Osteoblast (primary cell): ENCODE results near the gene EXOC4. TPM values are rescaled to one million over a fixed set of nuclear protein-coding genes. Genes with fewer than 3 reads are reported as not detected.
"Not testable (repeated sequence)": the region's sequence is repeated elsewhere in the genome, so short reads cannot be mapped to it uniquely, and the experiment has no call there.

Source experiments
- DNase-seq: peaks from one replicate; pipeline ENCODE4 v3.0.0; 2011; ENCODE audit warnings: low spot score, mixed read lengths; ENCODE audit not compliant: insufficient read length; ENCODE audit errors: missing footprints
- H2AFZ ChIP-seq: 2 replicates; pipeline ENCODE4 v1.6.0; 2011; ENCODE audit warnings: mild to moderate bottlenecking, low read length
- H3K27ac ChIP-seq: 2 replicates; pipeline ENCODE4 v1.5.1; 2011; ENCODE audit warnings: mild to moderate bottlenecking, low read depth, low read length, moderate library complexity
- H3K27me3 ChIP-seq: 2 replicates; pipeline ENCODE4 v1.6.0; 2012; ENCODE audit warnings: mild to moderate bottlenecking, control low read depth, inconsistent platforms, low read length, moderate library complexity; ENCODE audit not compliant: insufficient read depth
- H3K36me3 ChIP-seq: 2 replicates; pipeline ENCODE4 v1.5.1; 2011; ENCODE audit warnings: mild to moderate bottlenecking, low read length, control low read depth, moderate library complexity; ENCODE audit not compliant: insufficient read depth
- H3K4me1 ChIP-seq: 2 replicates; pipeline ENCODE4 v1.5.1; 2011; ENCODE audit warnings: mild to moderate bottlenecking, low read length, control low read depth, moderate library complexity; ENCODE audit not compliant: insufficient read depth
- H3K4me2 ChIP-seq: 2 replicates; pipeline ENCODE4 v1.6.0; 2011; ENCODE audit warnings: mild to moderate bottlenecking, low read length; ENCODE audit not compliant: insufficient read depth
- H3K4me3 ChIP-seq: fragments of 200-600 bp; sonication (generic); 3 replicates; pipeline ENCODE4 v1.5.1; 2012; ENCODE audit warnings: mild to moderate bottlenecking, low read length, inconsistent platforms; ENCODE audit not compliant: insufficient read depth
- H3K79me2 ChIP-seq: 2 replicates; pipeline ENCODE4 v1.6.0; 2012; ENCODE audit warnings: mild to moderate bottlenecking, low read length, control low read depth, inconsistent platforms; ENCODE audit not compliant: insufficient read depth
- H3K9me3 ChIP-seq: 2 replicates; pipeline ENCODE4 v1.5.1; 2011; ENCODE audit warnings: low read depth, low read length, control low read depth
- H4K20me1 ChIP-seq: 2 replicates; pipeline ENCODE4 v1.6.0; 2012; ENCODE audit warnings: mild to moderate bottlenecking, low read length, control low read depth; ENCODE audit not compliant: insufficient read depth
- CTCF ChIP-seq: IDR thresholded peaks from 2 replicates; pipeline ENCODE4 v1.5.1; 2011; ENCODE audit warnings: mild to moderate bottlenecking, low read depth, low read length, moderate library complexity; ENCODE audit errors: extremely low read depth
- total RNA-seq: library from RNA; depleted of rRNA; stranded (reverse); fragments of >200 nt; gene quantifications from 2 replicates; pipeline ENCODE4 v1.2.3, GENCODE V29; 2012

Gene EXOC4
- total RNA-seq, 1 donor, result 134 TPM

DNA sequence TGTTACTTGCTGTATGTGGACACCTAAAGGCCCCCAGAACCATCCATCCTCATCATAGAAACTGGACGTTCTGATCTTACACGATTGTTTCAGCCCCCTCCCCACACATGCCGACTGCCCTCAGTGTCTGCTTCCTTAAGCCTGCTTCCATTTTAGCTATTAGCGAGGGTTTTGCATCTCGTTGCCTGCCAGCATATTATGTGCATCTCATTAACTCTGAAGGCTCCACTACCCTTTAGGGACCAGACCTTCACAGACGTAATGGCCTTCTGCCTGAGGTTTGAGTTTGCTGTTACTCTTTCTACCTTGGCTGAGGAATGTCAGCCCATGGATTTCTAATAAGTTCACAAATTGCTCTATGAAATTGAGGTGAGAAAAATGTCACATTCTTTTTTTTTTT lies 820.4 kb downstream of the EXOC4 start:
- Histone ChIP-seq H3K27ac (no peak overlapping the region), H3K27me3 (no peaks in the 10 kb centered on the region), H3K36me3 (no peaks in the 10 kb centered on the region), H4K20me1 (no peaks in the 10 kb centered on the region), H3K4me3 (no peak overlapping the region), H3K4me2 (no peak overlapping the region), H2AFZ (no peak overlapping the region), H3K4me1 (no peaks in the 10 kb centered on the region), H3K79me2 (no peaks in the 10 kb centered on the region), H3K9me3 (no peaks in the 10 kb centered on the region)
- TF ChIP-seq CTCF, result no peak
- no peak for DNase-seq

DNA sequence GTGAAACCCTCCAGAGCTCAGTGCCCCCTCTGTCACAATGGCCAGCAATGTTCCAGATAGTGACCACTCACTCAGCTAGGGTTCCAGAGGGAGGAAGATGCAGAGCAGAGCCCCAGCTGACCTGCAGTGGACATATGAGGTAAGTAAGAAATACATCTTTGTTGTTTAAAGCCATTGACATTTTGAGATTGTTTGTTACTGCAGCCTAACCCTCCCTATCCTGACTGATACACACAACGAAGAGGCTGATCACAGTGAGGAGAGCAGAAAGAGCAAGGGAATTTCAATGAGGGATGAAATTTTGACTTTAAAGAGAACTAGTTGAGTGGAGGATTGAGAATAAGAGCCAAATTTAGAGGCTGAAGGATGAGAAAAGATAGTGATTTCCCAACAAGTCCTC lies 822.9 kb downstream of the EXOC4 start:
- H3K27ac ChIP-seq, result no peak overlapping the region
- no peaks in the 10 kb centered on the region for H3K79me2 ChIP-seq
- no peak for TF ChIP-seq CTCF
- no peaks in the 10 kb centered on the region for H3K4me1 ChIP-seq
- H3K27me3 ChIP-seq, result no peaks in the 10 kb centered on the region
- H3K4me2 ChIP-seq, result no peak overlapping the region
- no peaks in the 10 kb centered on the region for H4K20me1 ChIP-seq
- H3K36me3 ChIP-seq, result no peaks in the 10 kb centered on the region
- no peak overlapping the region for H2AFZ ChIP-seq
- no peaks in the 10 kb centered on the region for H3K9me3 ChIP-seq
- no peak for DNase-seq
- no peak overlapping the region for H3K4me3 ChIP-seq

- not testable (repeated sequence) for H3K27ac ChIP-seq, H2AFZ ChIP-seq, DNase-seq, H3K4me1 ChIP-seq, H3K4me2 ChIP-seq, H4K20me1 ChIP-seq, H3K4me3 ChIP-seq, H3K79me2 ChIP-seq, H3K27me3 ChIP-seq, H3K36me3 ChIP-seq, H3K9me3 ChIP-seq
Measured at GRCh38 chr7:134077560-134077959, 824.7 kb downstream of the EXOC4 start.

GRCh38 chr7:134078991-134079390 lies 826.1 kb downstream of the EXOC4 start:
- Histone ChIP-seq H4K20me1 (no peaks in the 10 kb centered on the region), H3K36me3 (no peaks in the 10 kb centered on the region), H3K4me2 (no peak overlapping the region), H3K79me2 (no peaks in the 10 kb centered on the region), H2AFZ (no peak overlapping the region), H3K9me3 (no peaks in the 10 kb centered on the region), H3K27ac (no peak overlapping the region), H3K27me3 (no peaks in the 10 kb centered on the region), H3K4me1 (no peaks in the 10 kb centered on the region), H3K4me3 (no peak overlapping the region)
- no peak for DNase-seq
- no peak for TF ChIP-seq CTCF

- no peak overlapping the region for H3K27ac ChIP-seq
- H3K4me3 ChIP-seq, result no peak overlapping the region
- no peak for DNase-seq
- no peaks in the 10 kb centered on the region for H3K4me1 ChIP-seq
- TF ChIP-seq CTCF, result no peak
- no peaks in the 10 kb centered on the region for H3K36me3 ChIP-seq
- no peaks in the 10 kb centered on the region for H3K27me3 ChIP-seq
- H3K79me2 ChIP-seq, result no peaks in the 10 kb centered on the region
- no peaks in the 10 kb centered on the region for H3K9me3 ChIP-seq
- H2AFZ ChIP-seq, result no peak overlapping the region
- no peaks in the 10 kb centered on the region for H4K20me1 ChIP-seq
- no peak overlapping the region for H3K4me2 ChIP-seq
Measured at GRCh38 chr7:134081695-134082094, 828.8 kb downstream of the EXOC4 start.
